WTC11 (cell line): ENCODE results near the gene NRIP3. TPM values are rescaled to one million over a fixed set of nuclear protein-coding genes. Genes with fewer than 3 reads are reported as not detected.

Experiments used
- ATAC-seq: fragments of 200-7000 bp; cut with Tn5 transposase; 2 replicates; pipeline ENCODE4 v1.10.0; 2021; ENCODE audit warnings: mild to moderate bottlenecking, moderate library complexity
- CTCF ChIA-PET: fragments of 300-600 bp; sonication (Branson Sonifier 250); formaldehyde crosslinking; loops from one replicate; lab custom pipeline; 2021; ENCODE audit warnings: antibody characterized with exemption; lab: Charles Lee
- POLR2A ChIA-PET: fragments of 350-600 bp; sonication (Branson Sonifier 250); formaldehyde crosslinking; loops from one replicate; lab custom pipeline; 2021; ENCODE audit warnings: antibody characterized with exemption; lab: Charles Lee
- DNase-seq: peaks from one replicate; pipeline ENCODE4 v3.0.0; 2021; ENCODE audit warnings: low spot score
- H3K27ac Mint-ChIP-seq: 2 replicates; pipeline ENCODE4 v1.8.0; 2021; ENCODE audit warnings: mixed read lengths
- H3K27me3 Mint-ChIP-seq: 2 replicates; pipeline ENCODE4 v1.8.0; 2021; ENCODE audit warnings: low read depth, mild to moderate bottlenecking, moderate library complexity, mixed read lengths
- H3K36me3 Mint-ChIP-seq: 2 replicates; pipeline ENCODE4 v1.8.0; 2021; ENCODE audit warnings: mixed read lengths
- H3K4me1 Mint-ChIP-seq: 2 replicates; pipeline ENCODE4 v1.8.0; 2022; ENCODE audit warnings: mixed read lengths
- H3K4me3 Mint-ChIP-seq: 2 replicates; pipeline ENCODE4 v1.8.0; 2021; ENCODE audit warnings: mild to moderate bottlenecking, moderate library complexity, mixed read lengths
- H3K9me3 Mint-ChIP-seq: 2 replicates; pipeline ENCODE4 v1.8.0; 2021; ENCODE audit warnings: mixed read lengths
- AR ChIP-seq: fragments of 250-450 bp; sonication (Bioruptor Pico); IDR thresholded peaks from 2 replicates; pipeline ENCODE4 v1.9.0; 2021; ENCODE audit warnings: mild to moderate bottlenecking
- ATF1 ChIP-seq: sonication (generic); formaldehyde crosslinking; IDR thresholded peaks from 2 replicates; pipeline ENCODE4 v1.8.1; 2023; ENCODE audit warnings: mild to moderate bottlenecking, moderate library complexity, missing genetic modification reagents
- CBFB ChIP-seq: sonication (generic); formaldehyde crosslinking; IDR thresholded peaks from 2 replicates; pipeline ENCODE4 v1.8.1; 2022; ENCODE audit warnings: mild to moderate bottlenecking, low read depth, missing genetic modification reagents
- CTCF ChIP-seq: fragments of 200-600 bp; IDR thresholded peaks from 2 replicates; pipeline ENCODE4 v1.8.0; 2022; ENCODE audit warnings: antibody characterized with exemption
- FOXJ3 ChIP-seq: sonication (generic); formaldehyde crosslinking; IDR thresholded peaks from 2 replicates; pipeline ENCODE4 v1.9.0; 2021; ENCODE audit warnings: missing genetic modification reagents, mild to moderate bottlenecking, borderline replicate concordance
- FOXK1 ChIP-seq: sonication (generic); formaldehyde crosslinking; IDR thresholded peaks from 2 replicates; pipeline ENCODE4 v1.8.0; 2022; ENCODE audit warnings: mild to moderate bottlenecking, moderate library complexity, missing genetic modification reagents
- FOXP1 ChIP-seq: sonication (generic); formaldehyde crosslinking; IDR thresholded peaks from 2 replicates; pipeline ENCODE4 v1.8.0; 2022; ENCODE audit warnings: missing genetic modification reagents, mild to moderate bottlenecking, moderate library complexity, borderline replicate concordance
- FOXP4 ChIP-seq: sonication (generic); formaldehyde crosslinking; IDR thresholded peaks from 2 replicates; pipeline ENCODE4 v1.8.0; 2022; ENCODE audit warnings: mild to moderate bottlenecking, missing genetic modification reagents
- HMGXB4 ChIP-seq: sonication (generic); formaldehyde crosslinking; IDR thresholded peaks from 2 replicates; pipeline ENCODE4 v1.8.1; 2023; ENCODE audit warnings: mild to moderate bottlenecking, moderate library complexity, missing genetic modification reagents
- MYBL2 ChIP-seq: sonication (generic); formaldehyde crosslinking; IDR thresholded peaks from 2 replicates; pipeline ENCODE4 v1.8.1; 2023; ENCODE audit warnings: mild to moderate bottlenecking, moderate library complexity, missing genetic modification reagents
- NFYB ChIP-seq: sonication (generic); formaldehyde crosslinking; conservative IDR thresholded peaks from 2 replicates; pipeline ENCODE4 v1.8.0; 2022; ENCODE audit warnings: low read depth, missing genetic modification reagents
- NR3C1 ChIP-seq: sonication (generic); formaldehyde crosslinking; conservative IDR thresholded peaks from 2 replicates; pipeline ENCODE4 v1.8.1; 2023; ENCODE audit warnings: low read depth, mild to moderate bottlenecking, missing genetic modification reagents
- TEAD1 ChIP-seq: sonication (generic); formaldehyde crosslinking; IDR thresholded peaks from 2 replicates; pipeline ENCODE4 v1.8.0; 2022; ENCODE audit warnings: mild to moderate bottlenecking, missing genetic modification reagents
- TP53 ChIP-seq: sonication (generic); formaldehyde crosslinking; IDR thresholded peaks from 2 replicates; pipeline ENCODE4 v1.8.1; 2023; ENCODE audit warnings: mild to moderate bottlenecking, missing genetic modification reagents
- ZNF219 ChIP-seq: sonication (generic); formaldehyde crosslinking; IDR thresholded peaks from 2 replicates; pipeline ENCODE4 v1.8.0; 2023; ENCODE audit warnings: missing genetic modification reagents, mild to moderate bottlenecking, borderline replicate concordance
- ZNF281 ChIP-seq: sonication (generic); formaldehyde crosslinking; IDR thresholded peaks from 2 replicates; pipeline ENCODE4 v1.8.0; 2023; ENCODE audit warnings: mild to moderate bottlenecking, missing genetic modification reagents
- total RNA-seq: library from RNA; stranded (reverse); gene quantifications from 3 replicates; pipeline ENCODE4 v1.2.3, GENCODE V29; 2021
- TF ChIP-seq, protein P1 (sequence below): sonication (generic); formaldehyde crosslinking; IDR thresholded peaks from 2 replicates; pipeline ENCODE4 v1.8.1; 2022; ENCODE audit warnings: mild to moderate bottlenecking, moderate library complexity, missing genetic modification reagents

The NRIP3 gene
- total RNA-seq, 1 experiment from 2014 or later, result 4.5 TPM

DNA sequence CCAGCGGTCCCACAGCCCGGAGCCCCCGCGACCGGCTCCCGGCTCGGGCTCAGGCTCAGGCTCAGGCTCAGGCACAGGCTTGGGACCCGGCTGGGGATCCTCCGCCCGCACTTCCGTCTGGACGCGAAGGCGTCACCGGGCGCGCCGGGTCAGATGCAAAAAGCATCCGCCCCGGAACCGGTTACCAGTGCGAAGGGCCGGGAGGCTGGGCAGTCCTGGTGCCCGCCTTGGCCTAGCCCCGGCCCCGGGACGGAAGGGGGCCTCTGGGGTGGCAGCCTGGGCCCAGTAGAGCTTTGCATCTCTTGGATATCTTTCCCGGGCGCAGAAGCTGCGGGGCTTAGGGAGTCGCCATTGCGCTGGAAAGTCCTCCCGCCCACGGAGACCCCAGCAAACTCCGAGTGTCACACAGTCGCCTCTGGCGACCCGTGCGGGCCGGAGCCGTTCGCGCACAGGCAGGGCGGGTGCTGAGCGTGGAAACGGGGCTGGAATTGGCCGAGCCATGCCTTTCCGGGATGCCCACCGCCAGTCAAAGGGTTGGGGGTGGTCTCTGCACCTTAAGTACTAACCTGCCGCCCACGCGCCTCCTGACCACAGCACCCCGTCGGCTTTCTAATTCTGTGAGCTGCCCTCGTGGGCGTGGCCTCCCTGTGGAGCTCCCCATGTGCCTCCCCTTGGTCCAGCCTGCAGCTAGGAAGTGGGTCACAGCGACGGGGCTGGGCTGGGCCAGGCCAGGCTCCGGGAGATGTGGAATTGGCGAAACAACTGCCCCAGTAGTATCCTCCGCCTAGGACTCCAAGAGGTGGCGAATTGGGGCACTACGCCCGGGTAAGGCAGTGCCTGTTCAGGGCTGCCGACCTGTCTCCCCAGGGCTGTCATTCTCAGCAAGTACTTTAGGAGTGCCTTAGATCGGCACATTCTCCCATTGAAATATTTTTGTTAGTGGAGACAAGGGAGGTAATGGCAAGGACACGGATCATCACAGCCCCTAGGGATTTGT is 39.2 kb downstream of the NRIP3 start, which contains the start of gene TMEM9B (continued):
- TF ChIP-seq, protein P1, sequence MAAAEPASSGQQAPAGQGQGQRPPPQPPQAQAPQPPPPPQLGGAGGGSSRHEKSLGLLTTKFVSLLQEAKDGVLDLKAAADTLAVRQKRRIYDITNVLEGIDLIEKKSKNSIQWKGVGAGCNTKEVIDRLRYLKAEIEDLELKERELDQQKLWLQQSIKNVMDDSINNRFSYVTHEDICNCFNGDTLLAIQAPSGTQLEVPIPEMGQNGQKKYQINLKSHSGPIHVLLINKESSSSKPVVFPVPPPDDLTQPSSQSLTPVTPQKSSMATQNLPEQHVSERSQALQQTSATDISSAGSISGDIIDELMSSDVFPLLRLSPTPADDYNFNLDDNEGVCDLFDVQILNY (CRISPR knock-in tag), result peak; percentile 78; the same call in 1 of the 2 replicates

- ChIA-PET CTCF (interaction anchor here (0.6 to 2.5 kb wide), 13 partner anchors 15 to 610 kb away, joined by 3 to 19 read pairs (median 4); partner anchors contain the start of genes AKIP1 and WEE1), POLR2A (interaction anchor here (0.7 to 1.9 kb wide), 4 partner anchors 40 to 275 kb away, joined by 3 to 5 read pairs (median 4); partner anchors contain the start of genes AKIP1 and NRIP3)
- DNase-seq (peak; percentile 87), ATAC-seq (peak; percentile 83)
- TF ChIP-seq FOXP1 (peak; percentile 24; the same call in 1 of the 2 replicates), CTCF (no peak)
- H3K27me3 Mint-ChIP-seq, result no peaks in the 10 kb centered on the region
- peaks cover 26% of the 10 kb centered on the region for H3K4me1 Mint-ChIP-seq
- H3K36me3 Mint-ChIP-seq, result no peaks in the 10 kb centered on the region
- H3K27ac Mint-ChIP-seq, result peak overlapping the region; percentile 34
- no peaks in the 10 kb centered on the region for H3K9me3 Mint-ChIP-seq
- H3K4me3 Mint-ChIP-seq, result peak overlapping the region; percentile 94
These were observed 40.1 kb downstream of the NRIP3 start for GRCh38 chr11:8963569-8964323.

GRCh38 chr11:8962841-8963240 is 41.0 kb downstream of the NRIP3 start:
- H3K27me3 Mint-ChIP-seq, result no peaks in the 10 kb centered on the region
- CTCF ChIA-PET, result interaction anchor here (2.5 kb wide), 1 partner anchor 29 kb away, joined by 17 read pairs; no protein-coding TSS in a partner anchor
- no peak overlapping the region for H3K27ac Mint-ChIP-seq
- no peak for ATAC-seq
- no peak for DNase-seq
- POLR2A ChIA-PET, result interaction anchor here (1.1 to 1.2 kb wide), 2 partner anchors 41 to 274 kb away, joined by 3 to 4 read pairs; partner anchors contain the start of gene NRIP3
- H3K4me1 Mint-ChIP-seq, result peaks cover 26% of the 10 kb centered on the region
- peak overlapping the region; percentile 94 for H3K4me3 Mint-ChIP-seq
- H3K9me3 Mint-ChIP-seq, result no peaks in the 10 kb centered on the region
- H3K36me3 Mint-ChIP-seq, result no peaks in the 10 kb centered on the region
- TF ChIP-seq AR (no peak), ATF1 (CRISPR knock-in tag) (no peak), TEAD1 (CRISPR knock-in tag) (no peak), HMGXB4 (CRISPR knock-in tag) (no peak), ZNF219 (CRISPR knock-in tag) (no peak), NFYB (CRISPR knock-in tag) (no peak), FOXP4 (CRISPR knock-in tag) (no peak), MYBL2 (CRISPR knock-in tag) (no peak), FOXK1 (no peak), TP53 (CRISPR knock-in tag) (no peak), CBFB (CRISPR knock-in tag) (no peak), NR3C1 (CRISPR knock-in tag) (no peak), ZNF281 (no peak), FOXJ3 (CRISPR knock-in tag) (no peak)
